Measurements from ENCODE around the gene PPFIBP1. TPM values are rescaled to one million over a fixed set of nuclear protein-coding genes. Genes with fewer than 3 reads are reported as not detected.

Gene PPFIBP1
- total and polyA plus RNA-seq, 2 of the 13 experiments (the other 11 are each of a cell fraction or from before 2014, with no cell fraction given) = 16.2 to 21.8 TPM

DNA sequence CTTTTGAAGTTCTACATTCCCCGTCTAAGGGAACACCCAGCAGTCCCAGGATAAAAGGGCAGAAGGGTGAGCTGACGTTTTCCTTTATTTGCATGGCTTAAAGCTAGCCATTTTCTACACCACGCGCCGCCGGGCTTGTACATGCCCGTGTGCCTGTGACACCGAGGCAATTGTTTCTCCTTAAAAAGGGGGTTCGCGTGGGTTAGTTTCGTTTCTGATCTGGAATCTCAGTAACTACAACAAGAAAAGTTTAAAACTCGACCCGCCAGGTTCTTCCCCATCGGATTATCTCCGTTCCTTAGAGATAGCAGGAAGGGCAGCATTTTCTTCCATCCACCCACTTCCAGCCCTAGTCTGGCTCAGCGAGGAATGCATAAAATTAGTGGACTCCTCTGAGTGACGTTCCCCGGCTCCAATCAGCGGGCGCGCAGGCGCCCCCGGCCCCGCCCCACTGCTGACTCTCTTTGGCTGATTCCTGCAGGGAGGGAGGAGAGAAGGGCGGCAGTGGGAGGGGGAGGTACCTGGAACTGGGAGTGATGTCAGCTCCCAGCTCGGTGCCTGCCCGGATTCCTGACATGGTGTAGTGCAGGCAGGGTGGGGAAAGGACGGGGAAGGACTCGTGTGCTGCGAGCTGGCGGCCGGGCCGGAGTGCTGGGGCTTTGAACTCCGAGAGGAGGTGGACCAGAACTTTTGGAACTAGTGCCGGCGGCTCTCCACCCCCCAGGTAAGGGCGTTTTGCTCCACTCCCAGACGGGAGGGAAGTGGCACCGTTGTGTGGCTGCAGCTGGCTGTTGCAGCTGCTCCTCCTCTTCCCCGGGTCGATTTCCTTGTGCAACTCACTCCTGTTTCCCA lies at the start of gene PPFIBP1 (continued):
- TF ChIP-seq, protein P1, sequence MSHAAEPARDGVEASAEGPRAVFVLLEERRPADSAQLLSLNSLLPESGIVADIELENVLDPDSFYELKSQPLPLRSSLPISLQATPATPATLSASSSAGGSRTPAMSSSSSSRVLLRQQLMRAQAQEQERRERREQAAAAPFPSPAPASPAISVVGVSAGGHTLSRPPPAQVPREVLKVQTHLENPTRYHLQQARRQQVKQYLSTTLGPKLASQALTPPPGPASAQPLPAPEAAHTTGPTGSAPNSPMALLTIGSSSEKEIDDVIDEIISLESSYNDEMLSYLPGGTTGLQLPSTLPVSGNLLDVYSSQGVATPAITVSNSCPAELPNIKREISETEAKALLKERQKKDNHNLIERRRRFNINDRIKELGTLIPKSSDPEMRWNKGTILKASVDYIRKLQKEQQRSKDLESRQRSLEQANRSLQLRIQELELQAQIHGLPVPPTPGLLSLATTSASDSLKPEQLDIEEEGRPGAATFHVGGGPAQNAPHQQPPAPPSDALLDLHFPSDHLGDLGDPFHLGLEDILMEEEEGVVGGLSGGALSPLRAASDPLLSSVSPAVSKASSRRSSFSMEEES (CRISPR knock-in tag; IDR thresholded peaks at IDR 0.05) = no peak
- TF ChIP-seq, protein P2, sequence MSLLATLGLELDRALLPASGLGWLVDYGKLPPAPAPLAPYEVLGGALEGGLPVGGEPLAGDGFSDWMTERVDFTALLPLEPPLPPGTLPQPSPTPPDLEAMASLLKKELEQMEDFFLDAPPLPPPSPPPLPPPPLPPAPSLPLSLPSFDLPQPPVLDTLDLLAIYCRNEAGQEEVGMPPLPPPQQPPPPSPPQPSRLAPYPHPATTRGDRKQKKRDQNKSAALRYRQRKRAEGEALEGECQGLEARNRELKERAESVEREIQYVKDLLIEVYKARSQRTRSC (CRISPR knock-in tag; IDR thresholded peaks at IDR 0.05; ENCODE audit: low read depth) = 0 out of 2 replicates have a peak, but pooled peaks have one; percentile 7
- TF ChIP-seq ZNF44 (CRISPR knock-in tag; IDR thresholded peaks at IDR 0.05) (no peak), ZNF260 (CRISPR knock-in tag; IDR thresholded peaks at IDR 0.05; ENCODE audit: borderline replicate concordance, low read depth) (no peak), ZNF234 (CRISPR knock-in tag; conservative IDR thresholded peaks at IDR 0.05) (0 out of 2 replicates have a peak, but pooled peaks have one; percentile 35), EP300 (IDR thresholded peaks at IDR 0.05; ENCODE audit: low read depth in 2 of 2, low read length in 2 of 2) (no peak), EP300 (CRISPR knock-in tag; IDR thresholded peaks at IDR 0.05; ENCODE audit: borderline replicate concordance) (no peak), ZNF121 (CRISPR knock-in tag; IDR thresholded peaks at IDR 0.05) (no peak), GZF1 (CRISPR knock-in tag; IDR thresholded peaks at IDR 0.05) (no peak), ZFP82 (CRISPR knock-in tag; IDR thresholded peaks at IDR 0.05; ENCODE audit: borderline replicate concordance) (no peak), CBX1 (IDR thresholded peaks at IDR 0.05; ENCODE audit: low read depth) (no peak), TEAD2 (CRISPR knock-in tag; IDR thresholded peaks at IDR 0.05) (no peak), ZNF550 (CRISPR knock-in tag; IDR thresholded peaks at IDR 0.05; ENCODE audit: borderline replicate concordance) (0 out of 2 replicates have a peak, but pooled peaks have one; percentile 66), CHCHD3 (CRISPR knock-in tag; IDR thresholded peaks at IDR 0.05) (no peak)
- TF ChIP-seq, protein P3, sequence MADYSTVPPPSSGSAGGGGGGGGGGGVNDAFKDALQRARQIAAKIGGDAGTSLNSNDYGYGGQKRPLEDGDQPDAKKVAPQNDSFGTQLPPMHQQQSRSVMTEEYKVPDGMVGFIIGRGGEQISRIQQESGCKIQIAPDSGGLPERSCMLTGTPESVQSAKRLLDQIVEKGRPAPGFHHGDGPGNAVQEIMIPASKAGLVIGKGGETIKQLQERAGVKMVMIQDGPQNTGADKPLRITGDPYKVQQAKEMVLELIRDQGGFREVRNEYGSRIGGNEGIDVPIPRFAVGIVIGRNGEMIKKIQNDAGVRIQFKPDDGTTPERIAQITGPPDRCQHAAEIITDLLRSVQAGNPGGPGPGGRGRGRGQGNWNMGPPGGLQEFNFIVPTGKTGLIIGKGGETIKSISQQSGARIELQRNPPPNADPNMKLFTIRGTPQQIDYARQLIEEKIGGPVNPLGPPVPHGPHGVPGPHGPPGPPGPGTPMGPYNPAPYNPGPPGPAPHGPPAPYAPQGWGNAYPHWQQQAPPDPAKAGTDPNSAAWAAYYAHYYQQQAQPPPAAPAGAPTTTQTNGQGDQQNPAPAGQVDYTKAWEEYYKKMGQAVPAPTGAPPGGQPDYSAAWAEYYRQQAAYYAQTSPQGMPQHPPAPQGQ (CRISPR knock-in tag; IDR thresholded peaks at IDR 0.05; ENCODE audit: borderline replicate concordance) = no peak
- TF ChIP-seq, protein P4, sequence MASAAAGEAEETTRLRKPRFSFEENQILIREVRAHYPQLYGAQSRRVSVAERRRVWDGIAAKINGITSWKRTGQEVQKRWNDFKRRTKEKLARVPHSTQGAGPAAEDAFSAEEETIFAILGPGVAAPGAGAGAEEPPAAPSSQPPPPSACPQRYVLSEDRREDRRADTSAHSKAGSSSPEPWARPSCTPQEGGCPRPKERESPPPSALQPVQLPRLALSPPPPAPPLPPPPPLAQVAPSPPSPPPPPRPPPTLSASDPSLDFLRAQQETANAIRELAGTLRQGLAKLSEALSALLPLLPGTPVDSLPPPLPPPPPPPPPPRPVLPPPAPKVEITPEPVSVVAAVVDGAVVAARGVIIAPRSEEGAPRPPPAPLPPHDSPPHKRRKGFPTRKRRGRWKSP (CRISPR knock-in tag; IDR thresholded peaks at IDR 0.05) = no peak
- TF ChIP-seq, protein P5, sequence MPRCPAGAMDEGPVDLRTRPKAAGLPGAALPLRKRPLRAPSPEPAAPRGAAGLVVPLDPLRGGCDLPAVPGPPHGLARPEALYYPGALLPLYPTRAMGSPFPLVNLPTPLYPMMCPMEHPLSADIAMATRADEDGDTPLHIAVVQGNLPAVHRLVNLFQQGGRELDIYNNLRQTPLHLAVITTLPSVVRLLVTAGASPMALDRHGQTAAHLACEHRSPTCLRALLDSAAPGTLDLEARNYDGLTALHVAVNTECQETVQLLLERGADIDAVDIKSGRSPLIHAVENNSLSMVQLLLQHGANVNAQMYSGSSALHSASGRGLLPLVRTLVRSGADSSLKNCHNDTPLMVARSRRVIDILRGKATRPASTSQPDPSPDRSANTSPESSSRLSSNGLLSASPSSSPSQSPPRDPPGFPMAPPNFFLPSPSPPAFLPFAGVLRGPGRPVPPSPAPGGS (CRISPR knock-in tag; IDR thresholded peaks at IDR 0.05) = no peak
- TF ChIP-seq, protein P6, sequence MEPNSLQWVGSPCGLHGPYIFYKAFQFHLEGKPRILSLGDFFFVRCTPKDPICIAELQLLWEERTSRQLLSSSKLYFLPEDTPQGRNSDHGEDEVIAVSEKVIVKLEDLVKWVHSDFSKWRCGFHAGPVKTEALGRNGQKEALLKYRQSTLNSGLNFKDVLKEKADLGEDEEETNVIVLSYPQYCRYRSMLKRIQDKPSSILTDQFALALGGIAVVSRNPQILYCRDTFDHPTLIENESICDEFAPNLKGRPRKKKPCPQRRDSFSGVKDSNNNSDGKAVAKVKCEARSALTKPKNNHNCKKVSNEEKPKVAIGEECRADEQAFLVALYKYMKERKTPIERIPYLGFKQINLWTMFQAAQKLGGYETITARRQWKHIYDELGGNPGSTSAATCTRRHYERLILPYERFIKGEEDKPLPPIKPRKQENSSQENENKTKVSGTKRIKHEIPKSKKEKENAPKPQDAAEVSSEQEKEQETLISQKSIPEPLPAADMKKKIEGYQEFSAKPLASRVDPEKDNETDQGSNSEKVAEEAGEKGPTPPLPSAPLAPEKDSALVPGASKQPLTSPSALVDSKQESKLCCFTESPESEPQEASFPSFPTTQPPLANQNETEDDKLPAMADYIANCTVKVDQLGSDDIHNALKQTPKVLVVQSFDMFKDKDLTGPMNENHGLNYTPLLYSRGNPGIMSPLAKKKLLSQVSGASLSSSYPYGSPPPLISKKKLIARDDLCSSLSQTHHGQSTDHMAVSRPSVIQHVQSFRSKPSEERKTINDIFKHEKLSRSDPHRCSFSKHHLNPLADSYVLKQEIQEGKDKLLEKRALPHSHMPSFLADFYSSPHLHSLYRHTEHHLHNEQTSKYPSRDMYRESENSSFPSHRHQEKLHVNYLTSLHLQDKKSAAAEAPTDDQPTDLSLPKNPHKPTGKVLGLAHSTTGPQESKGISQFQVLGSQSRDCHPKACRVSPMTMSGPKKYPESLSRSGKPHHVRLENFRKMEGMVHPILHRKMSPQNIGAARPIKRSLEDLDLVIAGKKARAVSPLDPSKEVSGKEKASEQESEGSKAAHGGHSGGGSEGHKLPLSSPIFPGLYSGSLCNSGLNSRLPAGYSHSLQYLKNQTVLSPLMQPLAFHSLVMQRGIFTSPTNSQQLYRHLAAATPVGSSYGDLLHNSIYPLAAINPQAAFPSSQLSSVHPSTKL (CRISPR knock-in tag; IDR thresholded peaks at IDR 0.05) = peak; percentile 5; the same call in 1 of the 2 replicates
